ENCODE measurements around the gene WDR73. TPM values are rescaled to one million over a fixed set of nuclear protein-coding genes. Genes with fewer than 3 reads are reported as not detected.

Gene WDR73
- total and polyA plus RNA-seq, 2 donors (not counting 3 experiments of a cell fraction or from before 2014, with no cell fraction given) = 29.0 to 29.1 TPM

DNA sequence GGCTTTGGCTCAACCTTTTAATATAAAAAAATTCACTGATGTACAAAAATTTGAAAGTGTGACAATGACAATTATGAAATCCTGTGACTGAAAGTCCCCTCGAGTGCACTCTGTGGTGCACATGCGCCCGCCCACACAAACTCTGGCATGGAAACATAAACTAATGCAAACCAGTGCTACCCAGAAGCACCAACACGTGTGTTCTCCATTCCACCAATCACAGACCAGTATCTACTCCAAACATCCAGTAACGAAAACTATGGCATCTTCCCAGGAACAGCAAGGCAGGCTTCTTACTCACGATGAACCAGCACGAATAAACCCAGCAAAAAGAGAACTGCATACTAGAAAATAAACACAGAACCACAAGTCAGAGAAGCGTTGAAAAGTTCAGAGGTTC is 15.6 kb upstream of the WDR73 start:
- no peak overlapping the region for H3K4me2 ChIP-seq (ENCODE audit: insufficient read depth, low read length)
- H2AFZ ChIP-seq (ENCODE audit: low read depth, low read length) = no peak overlapping the region
- dilution Hi-C loops (cut with MboI; ENCODE audit: extremely low pct_ligation_motif_present, low sequenced_read_pairs) (no loop called here), intact Hi-C loops (cut with micrococcal nuclease) (no loop called here)
- no peaks in the 10 kb centered on the region for H3K9me3 ChIP-seq (replicated peaks; ENCODE audit: control insufficient read depth, insufficient read depth, low read length)
- H4K20me1 ChIP-seq (replicated peaks; ENCODE audit: control insufficient read depth, extremely low read depth, insufficient read depth, low read length) = no peaks in the 10 kb centered on the region
- no peak overlapping the region for H3K27ac ChIP-seq (ENCODE audit: insufficient read depth, low read depth, low read length)
- TF ChIP-seq EZH2 (IDR thresholded peaks at IDR 0.05; ENCODE audit: borderline replicate concordance, low read depth, low read length, severe bottlenecking) = no peak
- TF ChIP-seq POLR2A (IDR thresholded peaks at IDR 0.05; ENCODE audit: low read depth, low read length) = no peak
- no peak for TF ChIP-seq JUN (IDR thresholded peaks at IDR 0.05; ENCODE audit: borderline replicate concordance, insufficient read depth, insufficient read length, low read depth)
- TF ChIP-seq GATA2 (IDR thresholded peaks at IDR 0.05; ENCODE audit: insufficient read depth, insufficient read length, low read depth, low read length) = no peak
- TF ChIP-seq MYC (IDR thresholded peaks at IDR 0.05; ENCODE audit: low read depth, low read length) = no peak
- TF ChIP-seq POLR2AphosphoS5 (IDR thresholded peaks at IDR 0.05; ENCODE audit: insufficient read depth, low read depth, low read length) = no peak
- no peak for TF ChIP-seq MAX (IDR thresholded peaks at IDR 0.05; ENCODE audit: insufficient read depth, insufficient read length)
- TF ChIP-seq FOS (IDR thresholded peaks at IDR 0.05; ENCODE audit: borderline replicate concordance, insufficient read depth, low read length) = no peak
- no peak for TF ChIP-seq CTCF (IDR thresholded peaks at IDR 0.05; ENCODE audit: extremely low read depth in 1 of 2, insufficient read depth in 1 of 2, low read depth in 1 of 2, low read length in 2 of 2)
- CTCF ChIA-PET = interaction anchor here (1.0 kb wide), 3 partner anchors 28 to 258 kb away, joined by 3 to 4 read pairs (median 3); no protein-coding TSS in a partner anchor
- FAIRE-seq (no peak), DNase-seq (ENCODE audit: low read depth, low spot score) (no peak)
- no peak overlapping the region for H3K4me3 ChIP-seq (replicated peaks in 1 of 3; ENCODE audit: insufficient read depth in 1 of 3, low read depth in 1 of 3, low read length in 3 of 3)
- no peaks in the 10 kb centered on the region for H3K9me1 ChIP-seq (replicated peaks; ENCODE audit: control insufficient read depth, extremely low read depth, insufficient read depth, low read length)
- peaks cover 9 to 11% of the 10 kb centered on the region in 2 experiments for H3K36me3 ChIP-seq (ENCODE audit: control insufficient read depth in 2 of 2, extremely low read depth in 1 of 2, insufficient read depth in 2 of 2, low read length in 2 of 2)
- H3K27me3 ChIP-seq (ENCODE audit: control insufficient read depth in 2 of 2, insufficient read depth in 2 of 2, low read length in 2 of 2) = no peaks in the 10 kb centered on the region
- TSS peak; percentile 76 for BruUV-seq (replicated peaks)
- H3K79me2 ChIP-seq (ENCODE audit: control insufficient read depth, insufficient read depth, low read length) = no peaks in the 10 kb centered on the region
- POLR2A ChIA-PET = no interaction called here
- H3K4me1 ChIP-seq (ENCODE audit: control insufficient read depth, extremely low read depth, insufficient read depth, low read length) = peaks cover 3% of the 10 kb centered on the region
- H3K9ac ChIP-seq (replicated peaks; ENCODE audit: extremely low read depth, insufficient read depth, low read length) = no peak overlapping the region
